ENCODE data around the gene ZNF746.
A peak's percentile ranks its signal among the peaks of the same experiment; 100 is the strongest.
"Not testable (repeated sequence)": the region's sequence is repeated elsewhere in the genome, so short reads cannot be mapped to it uniquely, and the experiment has no call there.

Gene ZNF746

DNA sequence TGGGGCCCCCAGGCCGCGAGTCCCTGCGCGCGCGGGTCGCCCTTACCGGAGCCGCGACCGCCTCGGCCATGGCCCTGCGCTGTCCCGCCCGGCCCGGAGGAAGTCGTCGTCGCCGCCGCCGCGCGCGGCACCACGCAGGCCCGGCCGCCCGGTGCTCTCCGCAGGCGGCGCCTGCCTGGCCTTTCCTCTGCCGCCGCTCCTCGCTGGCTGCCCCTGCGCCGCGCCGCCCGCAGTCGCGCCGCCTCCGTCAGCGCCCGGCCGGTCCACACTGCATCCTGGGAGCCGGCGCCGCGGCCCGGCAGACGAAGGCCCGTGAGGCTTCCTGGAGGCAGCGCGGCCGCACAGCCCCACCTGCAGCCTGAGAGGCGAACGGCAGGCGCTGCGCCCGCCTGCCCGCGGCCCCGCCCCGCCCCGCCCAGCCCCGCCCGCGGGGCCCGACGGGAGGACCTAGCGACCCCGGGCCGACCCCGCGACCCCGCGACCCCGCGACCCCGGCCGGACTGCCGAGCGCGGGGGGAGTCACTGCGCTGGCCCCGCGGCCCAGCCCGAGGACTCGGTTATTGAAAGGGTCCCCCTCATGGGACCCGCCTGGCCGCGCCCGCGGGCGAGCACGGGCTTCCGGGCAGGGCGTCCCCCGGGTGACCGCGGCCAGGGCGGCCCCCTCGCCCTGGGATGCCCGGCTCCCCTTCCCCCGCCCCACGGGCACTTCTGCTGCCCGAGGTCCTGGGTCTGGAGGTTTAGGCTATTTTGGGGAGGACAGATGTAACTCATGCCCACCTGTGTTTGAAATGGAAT, at the start of gene ZNF746:
TSS of gene ZNF746 (minus strand) at position 343 of the 795 bp plus-strand sequence. CDS start at position 70, 273 bp downstream.
- peak; percentile 83 for DNase-seq (ENCODE audit: low spot score)

DNA sequence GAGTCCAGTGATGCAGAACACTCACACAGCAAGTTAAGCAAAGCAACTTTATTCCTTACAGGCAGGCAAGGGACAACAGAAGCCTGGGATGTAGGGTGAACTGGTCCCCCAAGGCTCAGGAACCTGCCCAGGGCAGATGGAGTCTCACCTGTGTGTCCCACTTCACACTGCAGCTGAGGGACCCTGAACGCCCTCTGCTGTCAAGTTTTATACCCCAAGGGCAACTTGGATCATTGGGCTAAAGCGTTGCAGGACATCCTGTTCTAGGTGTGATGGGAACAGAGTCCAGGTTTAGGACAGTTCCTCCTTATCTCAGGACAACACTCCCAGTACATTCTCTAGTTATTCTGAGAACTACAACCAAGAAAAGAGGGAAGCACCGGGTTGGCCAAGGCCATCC, 49.5 kb upstream of the ZNF746 start:
- no peak for DNase-seq (ENCODE audit: low spot score)

DNA sequence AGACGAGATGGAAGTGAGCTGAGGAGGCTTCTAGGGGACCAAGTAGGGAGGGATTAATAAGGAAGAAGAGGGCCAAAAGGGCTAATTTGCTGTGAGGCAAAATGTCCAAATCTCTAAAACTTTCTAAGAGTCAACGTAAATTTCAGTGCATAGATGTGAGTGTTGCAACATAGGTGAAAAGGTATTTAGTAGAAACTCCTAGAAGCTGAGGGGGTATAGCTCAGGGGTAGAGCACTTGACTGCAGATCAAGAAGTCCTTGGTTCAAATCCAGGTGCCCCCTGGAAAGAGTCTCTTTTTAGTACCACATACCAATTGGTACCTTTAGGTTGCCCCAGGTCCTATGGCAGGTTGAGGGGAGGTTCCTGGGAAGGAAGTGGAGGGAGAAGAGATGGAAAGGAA, 48.7 kb upstream of the ZNF746 start:
- no peak for DNase-seq (ENCODE audit: low spot score)

DNA sequence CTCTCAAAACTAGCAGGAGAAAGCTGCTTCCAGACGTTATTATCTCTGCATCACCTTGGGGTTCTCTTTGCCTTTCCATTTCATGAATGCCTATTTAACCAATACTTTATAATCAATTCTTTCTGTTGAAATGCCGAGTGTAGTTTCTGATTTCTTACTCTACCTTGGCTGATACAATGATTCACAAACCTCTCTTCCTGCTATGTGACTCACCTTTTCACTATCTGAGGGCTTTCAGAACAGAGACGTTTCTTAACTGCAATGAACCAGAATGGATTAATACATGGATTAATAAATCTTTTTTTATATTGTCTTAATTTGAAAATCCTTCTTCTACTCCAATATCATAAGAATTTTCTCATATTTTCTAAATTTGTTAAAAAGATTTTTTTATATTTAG, 46.4 kb upstream of the ZNF746 start:
- DNase-seq (ENCODE audit: low spot score): no peak

DNA sequence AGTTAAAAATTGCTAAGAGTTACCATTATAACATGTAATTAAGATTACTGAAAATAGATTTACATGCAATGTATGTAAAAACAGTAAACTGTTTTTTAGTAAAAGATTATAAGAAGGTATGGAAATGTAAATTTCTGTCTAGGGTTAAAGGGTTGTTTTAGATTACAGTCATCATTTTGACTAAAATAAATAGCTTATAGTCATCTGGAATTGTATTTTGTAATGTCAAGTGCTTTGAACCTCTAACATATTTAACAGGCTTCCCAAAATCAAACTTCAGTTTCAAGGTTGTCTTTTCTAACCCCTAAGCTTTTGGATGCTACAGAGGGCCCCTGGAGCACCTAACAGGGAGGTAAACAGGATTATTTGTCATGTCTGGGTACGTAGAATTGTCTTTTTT, 35.0 kb upstream of the ZNF746 start:
- no peak for DNase-seq (ENCODE audit: low spot score)

DNA sequence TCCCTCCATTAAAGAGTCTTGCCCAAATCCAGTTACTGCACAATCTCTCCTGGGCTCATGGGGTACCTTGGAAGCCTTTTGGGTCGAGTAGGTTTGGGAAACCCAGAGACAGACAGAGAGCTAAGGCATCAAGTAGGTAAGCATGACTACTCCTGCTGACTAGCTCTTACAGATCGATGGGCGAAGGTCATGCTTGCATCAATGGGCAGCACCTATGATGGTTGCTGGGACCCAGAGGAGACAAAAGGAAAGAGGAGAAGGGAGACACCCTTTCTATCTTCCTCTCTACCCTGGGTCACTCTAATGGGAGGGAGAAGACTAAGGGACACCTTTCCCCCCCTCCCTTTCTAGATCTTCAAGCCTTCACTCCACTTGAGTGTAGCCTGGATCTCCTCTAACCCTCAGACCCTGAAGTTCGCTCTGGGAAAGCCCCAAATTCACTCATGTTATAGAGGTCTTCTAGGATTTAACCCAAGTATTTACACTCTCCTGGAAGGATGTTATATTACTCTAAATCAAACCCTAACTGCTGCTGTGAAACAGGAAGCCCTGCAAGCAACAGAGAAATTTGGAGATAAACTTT, 31.6 kb upstream of the ZNF746 start:
- DNase-seq (ENCODE audit: low spot score): no peak

DNA sequence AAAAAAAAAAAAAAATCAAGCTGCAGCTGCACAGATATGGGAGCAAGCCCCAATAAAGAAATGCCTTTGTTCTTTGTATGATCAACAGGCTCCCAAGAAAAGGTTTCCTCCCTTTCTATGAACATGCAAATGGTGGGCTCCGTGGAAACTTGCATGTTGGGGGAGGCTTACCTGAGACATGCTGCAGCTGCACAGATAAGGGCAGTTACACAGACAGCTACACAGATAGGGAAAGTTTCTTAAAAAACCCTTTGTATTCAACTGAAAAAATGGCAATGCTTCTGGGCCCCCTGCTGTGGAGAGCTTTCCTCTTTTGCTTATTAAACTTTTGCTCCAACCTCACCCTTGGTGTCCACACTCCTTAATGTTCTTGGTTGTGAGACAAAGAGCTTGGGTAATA, 29.8 kb upstream of the ZNF746 start:
- DNase-seq (ENCODE audit: low spot score): no peak

DNA sequence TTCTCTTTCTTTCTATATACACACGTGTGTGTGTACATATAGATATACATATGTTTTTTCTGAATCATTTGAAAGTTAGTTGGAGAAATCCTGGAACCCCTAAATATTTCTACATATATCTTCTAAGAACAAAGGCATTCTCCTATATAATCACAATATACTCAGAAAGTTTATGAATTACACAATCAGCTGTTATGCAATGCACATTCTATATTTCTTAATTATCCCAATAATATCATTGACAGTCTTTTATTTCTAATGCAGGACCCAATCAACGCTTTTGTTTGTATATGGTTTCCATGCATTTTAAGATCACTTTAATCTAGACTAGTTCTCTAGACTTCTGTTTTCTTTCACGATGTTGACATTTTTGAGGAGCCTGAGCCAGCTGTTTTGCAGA, 27.7 kb upstream of the ZNF746 start:
- DNase-seq (ENCODE audit: low spot score): no peak

DNA sequence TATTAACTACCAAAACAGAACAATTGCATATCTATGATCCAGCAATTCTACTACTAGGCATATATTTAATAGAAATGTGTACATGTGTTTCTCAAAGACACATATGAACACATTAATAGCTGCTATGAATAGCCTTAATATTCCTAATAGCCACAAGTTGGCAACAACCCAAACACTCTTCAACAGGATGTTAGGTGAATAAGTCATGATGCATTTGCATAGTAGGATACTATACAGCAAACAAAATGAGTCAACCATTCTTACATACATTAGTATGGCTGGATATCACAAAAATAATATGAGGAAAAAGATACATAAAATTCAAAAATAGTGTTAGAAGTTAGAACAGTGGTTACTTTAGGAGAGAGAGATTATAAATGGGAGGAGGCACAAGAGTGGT, 26.8 kb upstream of the ZNF746 start:
- no peak for DNase-seq (ENCODE audit: low spot score)

DNA sequence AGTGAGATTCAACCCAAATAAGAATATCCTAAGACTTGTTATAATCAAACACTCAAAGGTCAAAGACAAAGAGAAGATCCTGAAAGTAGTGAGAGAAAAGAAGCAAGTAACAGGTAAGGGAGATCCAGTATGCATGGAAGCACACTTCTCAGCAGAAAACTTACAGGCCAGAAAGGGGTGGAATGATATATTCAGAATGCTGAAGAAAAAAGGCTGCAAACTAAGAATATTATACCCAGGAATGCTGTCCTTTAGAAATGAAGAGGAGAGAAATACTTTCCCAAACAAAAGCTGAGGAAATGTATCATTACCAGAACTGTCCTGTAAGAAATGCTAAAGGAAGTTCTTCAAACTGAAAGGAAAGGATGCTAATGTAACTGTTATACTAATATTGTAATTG, 12.6 kb upstream of the ZNF746 start:
- DNase-seq (ENCODE audit: low spot score): no peak

DNA sequence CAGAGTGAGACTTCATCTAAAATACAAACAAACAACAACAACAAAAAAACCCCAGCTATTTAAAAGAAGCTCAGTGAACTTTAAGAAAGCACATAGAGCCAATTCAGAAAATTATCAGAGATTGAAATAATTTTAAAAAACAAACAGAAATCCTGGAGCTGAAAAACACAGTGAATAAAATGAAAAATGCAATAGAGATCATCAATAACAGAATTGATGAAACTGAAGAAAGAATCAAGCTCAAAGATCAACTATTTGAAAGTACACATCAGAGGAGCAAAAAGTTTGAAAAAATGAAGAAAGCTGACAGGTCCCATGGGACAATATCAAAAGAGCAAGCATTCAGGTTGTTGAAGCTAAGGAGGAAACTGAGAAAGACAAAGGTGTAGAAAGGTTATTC, 12.2 kb upstream of the ZNF746 start:
- DNase-seq (ENCODE audit: low spot score): no peak

DNA sequence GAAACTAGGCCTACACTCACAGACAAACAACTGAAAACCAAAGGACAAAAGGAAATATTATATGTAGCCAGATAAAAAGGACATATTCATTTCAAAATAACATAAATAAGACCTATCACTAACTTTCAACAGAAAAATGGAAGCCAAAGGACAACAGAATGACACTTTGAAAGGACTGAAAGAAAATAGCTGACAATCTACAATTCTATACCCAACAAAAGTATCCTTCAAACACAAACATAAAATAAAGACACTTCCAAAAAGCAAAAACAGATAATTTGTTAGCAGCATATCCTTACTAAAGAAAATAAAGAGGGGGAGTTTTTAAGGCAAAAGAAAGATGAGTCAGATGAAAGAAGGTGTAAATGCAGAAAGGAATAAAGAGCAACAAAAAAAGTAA, 7.9 kb upstream of the ZNF746 start:
- no peak for DNase-seq (ENCODE audit: low spot score)

DNA sequence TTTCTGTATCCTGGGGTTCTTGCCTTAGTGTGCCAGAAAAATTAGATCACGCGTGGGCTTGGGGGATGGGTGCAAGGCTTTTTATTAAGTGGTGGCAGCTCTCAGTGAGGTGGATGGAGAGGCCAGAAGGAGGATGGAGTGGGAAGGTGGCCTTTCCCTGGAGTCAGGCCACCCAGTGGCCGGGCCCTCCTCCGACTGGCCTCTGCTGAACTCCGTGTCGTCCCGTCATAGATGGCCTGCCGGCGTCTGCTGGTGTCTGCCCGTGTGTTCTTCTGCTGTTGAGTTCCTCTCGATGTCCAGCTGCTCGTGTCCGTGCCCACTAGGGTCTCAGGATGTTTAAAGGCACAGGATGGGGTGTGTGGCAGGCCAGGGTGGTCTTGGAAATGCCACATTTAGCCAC, 4.0 kb upstream of the ZNF746 start:
- no peak for DNase-seq (ENCODE audit: low spot score)

DNA sequence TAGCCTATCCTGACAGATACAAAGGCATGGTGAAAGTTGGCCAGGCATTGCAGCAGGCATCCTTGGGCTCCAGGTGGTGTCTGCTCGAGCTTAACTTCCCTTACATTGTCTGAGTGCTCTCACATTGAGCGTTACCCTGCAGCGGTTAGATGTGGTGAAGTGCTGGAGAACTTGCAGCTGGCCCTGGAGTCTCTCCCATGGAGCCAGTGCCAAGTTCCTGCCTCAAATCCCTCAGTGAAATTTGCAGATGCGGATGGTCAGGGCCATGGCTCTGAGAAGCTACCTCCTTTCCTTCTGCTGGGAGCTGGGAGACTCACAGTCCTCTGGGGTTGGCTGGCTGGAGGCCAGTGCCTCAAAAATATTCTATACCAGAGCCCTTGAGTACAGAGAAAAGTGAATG, 3.3 kb upstream of the ZNF746 start:
- DNase-seq (ENCODE audit: low spot score): no peak

DNA sequence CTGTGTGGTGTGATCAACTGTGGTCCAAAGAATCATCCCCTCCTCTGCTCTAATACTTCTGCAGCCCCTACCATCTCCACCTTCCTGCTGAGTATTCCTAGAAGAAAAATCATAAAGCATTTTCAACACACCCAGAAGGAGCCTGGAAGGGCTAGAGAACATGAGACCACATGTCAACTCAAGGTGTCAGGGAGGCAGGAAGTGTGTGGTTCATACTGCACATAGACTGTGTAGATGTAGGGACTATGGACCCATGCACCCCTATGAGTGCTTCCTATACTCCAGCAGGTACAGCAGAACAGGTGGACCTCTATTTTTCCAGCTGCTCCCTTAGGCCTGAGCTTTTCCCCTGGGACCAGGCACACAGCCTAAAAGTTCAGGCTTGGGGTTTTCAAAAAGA, 2.6 kb upstream of the ZNF746 start:
- no peak for DNase-seq (ENCODE audit: low spot score)

DNA sequence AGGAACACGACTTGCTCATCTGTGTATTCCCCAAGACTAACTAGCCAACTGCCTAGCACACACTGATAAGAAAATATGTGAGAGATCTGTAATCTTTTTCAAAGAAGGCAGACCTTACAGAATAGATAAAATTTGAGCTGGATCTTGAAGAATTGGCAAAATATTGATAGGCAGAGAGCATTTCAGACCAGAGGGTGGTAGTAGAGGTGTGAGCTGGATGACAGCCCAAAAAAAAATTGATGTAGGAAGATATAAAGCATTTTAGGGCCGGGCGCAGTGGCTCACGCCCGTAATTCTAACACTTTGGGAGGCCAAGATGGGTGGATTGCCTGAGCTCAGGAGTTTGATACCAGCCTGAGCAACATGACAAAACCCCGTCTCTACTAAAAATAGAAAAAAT, 1.2 kb upstream of the ZNF746 start:
- no peak for DNase-seq (ENCODE audit: low spot score)

DNA sequence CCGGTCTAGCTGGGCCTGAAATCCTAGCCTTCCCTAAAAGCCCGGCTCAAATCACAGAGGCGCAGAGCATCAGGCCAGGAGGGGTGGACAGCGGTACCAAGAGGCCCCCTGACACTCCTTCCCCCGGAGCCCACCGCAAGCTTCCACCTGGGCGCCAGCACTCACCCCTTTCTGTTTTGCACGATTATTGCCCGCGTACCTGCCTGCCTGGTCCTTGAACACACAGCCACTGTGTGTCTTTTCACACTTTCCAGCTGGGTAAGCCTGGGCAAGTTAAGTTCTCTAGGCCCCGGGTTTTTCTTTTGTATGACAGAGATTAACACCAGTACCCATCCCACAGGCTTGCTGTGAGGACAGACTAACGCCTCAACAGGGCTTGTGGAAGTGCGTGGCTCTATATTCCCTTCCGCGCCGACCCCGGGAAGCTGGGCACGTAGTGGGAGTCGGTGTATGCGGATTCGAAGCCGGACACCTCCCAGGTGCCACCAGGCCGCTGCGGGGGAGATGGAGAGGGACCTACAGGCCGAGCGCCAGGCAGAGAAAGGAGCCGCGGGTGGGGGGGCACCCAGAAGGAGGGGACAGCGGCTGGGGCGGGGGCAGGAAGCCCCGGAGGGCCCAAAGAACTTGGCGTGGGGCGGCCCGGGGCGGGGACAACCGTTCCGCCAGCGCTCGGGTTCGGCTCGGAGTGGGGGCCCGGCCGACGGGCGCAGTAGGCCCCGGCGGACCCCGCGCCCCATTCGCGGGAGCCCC, 792 bp downstream of the ZNF746 start:
- DNase-seq (ENCODE audit: low spot score): peak; percentile 79

DNA sequence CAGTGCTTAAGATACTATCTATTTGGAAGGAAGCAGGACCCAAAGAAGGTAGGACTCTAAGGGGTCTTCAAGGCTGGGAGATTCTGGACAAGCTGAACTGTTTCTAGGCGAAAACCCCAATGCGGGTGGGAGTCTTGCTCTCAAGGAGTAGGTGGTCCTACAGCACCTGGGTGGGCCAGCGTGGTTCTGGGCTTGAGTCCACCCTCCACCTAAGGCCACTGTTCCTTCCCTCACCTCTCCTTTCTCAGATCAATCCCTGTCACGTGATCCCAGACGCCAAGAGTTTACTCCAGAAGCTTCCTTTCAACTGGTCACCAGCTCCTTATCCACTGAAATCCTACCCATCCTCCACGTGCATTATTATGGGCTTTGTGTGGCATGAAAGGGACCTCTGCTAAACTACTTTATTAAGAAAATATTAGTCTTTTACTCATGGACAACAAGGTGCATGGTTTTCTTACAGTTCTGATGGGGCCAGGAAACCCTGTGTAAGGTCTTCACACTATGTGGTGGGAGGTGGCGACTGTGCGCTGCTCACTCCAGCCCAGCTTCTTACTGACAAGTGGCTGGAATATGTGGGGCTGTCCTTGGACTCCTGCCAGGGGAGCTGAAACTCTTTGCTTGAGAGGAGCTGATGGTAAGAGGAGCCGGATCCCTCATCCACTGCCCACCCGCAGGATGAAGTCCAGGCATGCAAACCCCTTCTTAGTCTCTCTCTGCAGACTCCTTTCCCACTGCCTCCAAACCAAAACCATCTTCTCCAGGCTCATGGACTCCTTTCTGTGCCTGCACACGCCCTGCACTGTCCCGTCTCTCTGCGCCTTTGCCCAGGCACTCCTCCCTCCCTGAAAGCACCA, 1.6 kb downstream of the ZNF746 start:
- no peak for DNase-seq (ENCODE audit: low spot score)

DNA sequence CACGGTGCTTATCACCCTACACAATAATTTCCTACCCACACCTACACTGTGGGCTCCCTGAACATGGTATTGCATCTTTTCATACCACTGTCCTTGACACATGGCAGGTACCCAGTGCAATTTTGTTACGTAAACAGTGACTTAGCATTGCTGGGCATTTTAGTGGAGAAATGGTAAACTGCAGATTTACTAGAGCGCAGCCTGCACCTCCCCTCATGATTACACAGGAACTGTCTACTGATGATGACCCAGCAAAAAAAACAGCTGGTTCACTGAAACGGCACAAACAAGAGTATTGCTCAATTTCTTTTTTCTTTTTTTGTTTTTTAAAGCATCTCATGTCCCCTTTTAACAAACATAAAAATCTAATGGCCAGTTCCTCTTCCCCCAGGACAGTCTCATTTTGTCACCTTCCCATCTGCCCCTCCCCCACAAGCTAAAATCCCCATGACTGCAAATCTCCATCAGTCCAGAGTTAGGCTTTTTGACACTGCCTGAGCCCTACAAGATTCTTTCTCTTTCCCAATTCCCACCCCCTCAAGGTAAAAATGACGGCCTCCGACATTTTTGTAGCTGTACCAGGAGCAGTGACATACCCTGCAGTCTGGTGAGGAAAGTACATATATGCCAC, 2.8 kb downstream of the ZNF746 start:
- DNase-seq (ENCODE audit: low spot score): no peak

DNA sequence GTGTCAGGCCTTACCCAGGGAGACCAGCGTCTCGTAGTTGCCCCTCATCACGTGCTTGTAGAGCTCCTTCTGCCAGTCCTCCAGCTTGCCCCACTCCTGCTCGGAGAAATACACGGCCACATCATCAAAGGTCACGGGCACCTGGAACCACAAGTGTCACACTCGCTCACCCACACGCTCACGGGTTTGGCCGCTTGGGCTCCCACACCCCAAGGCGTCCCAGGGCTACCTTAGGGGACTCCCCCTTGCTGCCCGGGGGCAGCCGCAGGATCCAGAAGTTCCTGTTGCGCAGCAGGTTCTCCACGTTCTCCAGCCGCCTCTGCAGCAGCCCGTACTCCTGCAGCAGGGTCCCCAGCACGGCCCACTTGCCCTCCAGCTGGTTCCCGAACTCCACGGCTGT, 3.6 kb downstream of the ZNF746 start:
- not testable (repeated sequence) for DNase-seq (ENCODE audit: low spot score)

DNA sequence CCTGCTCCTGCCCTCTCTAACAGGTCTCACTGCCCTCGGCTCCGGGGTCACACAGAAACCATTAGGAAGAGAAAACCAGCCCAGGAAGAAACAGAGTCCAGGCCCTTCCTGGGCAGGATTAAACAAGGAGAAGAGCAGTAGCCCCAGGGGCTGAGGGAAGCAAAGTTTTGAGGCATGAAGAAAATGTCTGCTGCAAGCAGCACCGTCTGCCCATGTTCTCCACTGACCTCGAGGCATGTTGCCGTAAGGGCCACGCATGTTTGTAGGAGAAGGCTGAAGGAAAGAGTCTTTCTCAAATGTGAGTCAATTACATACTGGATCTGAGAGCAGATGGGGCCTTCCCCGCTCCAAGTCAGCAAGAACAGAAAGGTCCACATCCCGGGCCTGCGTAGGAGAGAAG, 4.2 kb downstream of the ZNF746 start:
- no peak for DNase-seq (ENCODE audit: low spot score)
